IgD-negative memory B cell (primary cell): ENCODE measurements around the gene TRAPPC11. TPM values are rescaled to one million over a fixed set of nuclear protein-coding genes. Genes with fewer than 3 reads are reported as not detected.
"Not testable (repeated sequence)": the region's sequence is repeated elsewhere in the genome, so short reads cannot be mapped to it uniquely, and the experiment has no call there.

Source experiments
- H3K27ac Mint-ChIP-seq, 3 donors: one replicate each; pipeline ENCODE4 v1.8.0; 2020 to 2022; ENCODE audit warnings: mild to moderate bottlenecking in 3 of 3, mixed read lengths in 3 of 3, moderate library complexity in 1 of 3
- H3K27me3 Mint-ChIP-seq: one replicate; pipeline ENCODE4 v1.8.0; 2021; ENCODE audit warnings: mixed read lengths
- H3K36me3 Mint-ChIP-seq: one replicate; pipeline ENCODE4 v1.8.0; 2020; ENCODE audit warnings: mild to moderate bottlenecking, mixed read lengths
- H3K4me1 Mint-ChIP-seq, 3 donors: one replicate each; pipeline ENCODE4 v1.8.0; 2020 to 2022; ENCODE audit warnings: mixed read lengths in 3 of 3, mild to moderate bottlenecking in 1 of 3
- H3K4me3 Mint-ChIP-seq, 4 donors: one replicate each; pipeline ENCODE4 v1.8.0; 2020 to 2022; ENCODE audit warnings: mild to moderate bottlenecking in 4 of 4, mixed read lengths in 4 of 4, moderate library complexity in 3 of 4
- H3K9me3 Mint-ChIP-seq, 3 donors: one replicate each; pipeline ENCODE4 v1.8.0; 2020 to 2021; ENCODE audit warnings: mixed read lengths in 3 of 3, mild to moderate bottlenecking in 1 of 3
- polyA plus RNA-seq: library from polyadenylated mRNA; unstranded; fragments of 300-500 nt; fragmentation: Illumina TruSeq; gene quantifications from one replicate; pipeline ENCODE4 v1.2.3, GENCODE V29; 2021

Gene TRAPPC11
- polyA plus RNA-seq, 1 donor from 2014 or later, result 19.5 TPM

DNA sequence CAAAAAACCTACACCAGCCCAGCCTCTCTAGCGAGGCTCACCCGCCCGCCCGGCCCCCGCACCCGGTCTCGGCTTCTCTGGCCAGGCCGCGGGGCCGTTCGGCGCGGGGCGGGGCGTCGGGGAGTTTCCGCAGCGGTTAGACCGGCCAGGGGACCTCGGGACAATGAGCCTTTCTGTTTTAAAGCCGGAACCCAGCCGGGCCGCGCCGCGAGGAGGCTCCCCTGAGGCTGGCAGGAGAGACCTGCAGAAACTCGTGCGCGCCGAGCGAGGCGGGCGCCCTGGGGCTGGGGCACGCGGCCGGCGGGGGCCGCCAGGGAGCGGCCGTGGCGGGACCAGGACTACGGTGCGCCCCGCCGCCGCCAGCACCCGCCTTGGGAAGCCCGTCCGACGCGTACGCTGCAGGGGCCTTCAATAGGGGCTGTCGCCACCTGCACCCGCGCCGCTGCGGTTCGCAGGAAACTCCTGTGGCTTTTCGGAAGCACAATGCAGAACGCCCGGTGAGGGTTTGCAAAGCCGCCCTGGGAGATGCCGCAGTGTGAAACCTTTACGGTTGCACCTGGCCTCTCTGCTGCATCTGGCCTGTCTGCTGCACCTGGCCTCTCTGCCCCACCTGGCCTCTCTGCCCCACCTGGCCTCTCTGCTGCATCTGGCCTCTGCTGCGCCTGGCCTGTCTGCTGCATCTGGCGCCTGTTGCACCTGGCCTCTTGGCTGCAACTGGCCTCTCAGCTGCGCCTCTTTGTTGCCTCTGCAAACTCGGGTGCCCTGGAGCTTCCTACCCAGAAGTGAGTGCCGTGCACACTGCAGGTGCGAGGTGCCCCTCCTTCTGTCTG lies 63.9 kb downstream of the TRAPPC11 start:
- Mint-ChIP-seq H3K4me1 (peaks cover 12 to 15% (median 13%) of the 10 kb centered on the region in 3 donors), H3K27me3 (peaks cover 8% of the 10 kb centered on the region), H3K4me3 (peak overlapping the region; percentile 85 to 94 (median 92)), H3K36me3 (no peaks in the 10 kb centered on the region), H3K27ac (peak overlapping the region; percentile 86 to 99 (median 89)), H3K9me3 (peaks cover 0 to 3% (median 0%) of the 10 kb centered on the region in 3 donors)

- peaks cover 10% of the 10 kb centered on the region for H3K27me3 Mint-ChIP-seq
- no peaks in the 10 kb centered on the region for H3K36me3 Mint-ChIP-seq
- H3K4me1 Mint-ChIP-seq, result peaks cover 12 to 15% (median 13%) of the 10 kb centered on the region in 3 donors
- H3K9me3 Mint-ChIP-seq, result peaks cover 0 to 3% (median 0%) of the 10 kb centered on the region in 3 donors
- H3K4me3 Mint-ChIP-seq, result peak overlapping the region; percentile 79 to 94 (median 86)
- peak overlapping the region in 2 of 3 donors; percentile 89 to 99 for H3K27ac Mint-ChIP-seq
These were observed 64.6 kb downstream of the TRAPPC11 start for GRCh38 chr4:183723561-183724228.

GRCh38 chr4:183725585-183725984 lies 66.5 kb downstream of the TRAPPC11 start:
- Mint-ChIP-seq H3K27me3 (peaks cover 20% of the 10 kb centered on the region), H3K4me1 (peaks cover 12 to 15% (median 13%) of the 10 kb centered on the region in 3 donors)
- not testable (repeated sequence) for H3K9me3 Mint-ChIP-seq, H3K4me3 Mint-ChIP-seq, H3K27ac Mint-ChIP-seq, H3K36me3 Mint-ChIP-seq

DNA sequence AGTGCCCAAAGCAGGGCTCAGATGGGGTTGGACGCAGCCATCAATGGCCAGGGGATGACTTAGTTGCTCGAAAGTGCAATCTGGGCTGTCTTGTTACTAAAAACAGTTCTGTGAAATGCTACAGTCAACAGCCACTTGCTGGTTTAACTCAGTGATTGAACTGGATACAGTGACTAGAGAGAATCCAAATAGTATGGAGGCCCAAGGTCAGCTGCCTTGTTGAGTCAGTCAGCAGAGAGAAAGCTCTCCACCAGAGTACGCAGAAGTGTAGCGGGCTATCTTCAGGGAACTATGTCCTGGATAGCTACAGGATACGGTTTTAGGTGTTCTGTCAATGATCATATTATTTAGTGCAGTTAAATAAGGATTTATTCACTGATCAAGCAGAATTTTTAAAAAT lies 68.4 kb downstream of the TRAPPC11 start:
- H3K27me3 Mint-ChIP-seq, result peaks cover 20% of the 10 kb centered on the region
- H3K4me3 Mint-ChIP-seq, result peak overlapping the region in 1 of 4 donors; percentile 24
- peaks cover 6 to 10% (median 9%) of the 10 kb centered on the region in 3 donors for H3K4me1 Mint-ChIP-seq
- H3K36me3 Mint-ChIP-seq, result no peaks in the 10 kb centered on the region
- no peaks in the 10 kb centered on the region for H3K9me3 Mint-ChIP-seq
- peak overlapping the region in 1 of 3 donors; percentile 33 for H3K27ac Mint-ChIP-seq

GRCh38 chr4:183728223-183729068 lies 69.4 kb downstream of the TRAPPC11 start:
- Mint-ChIP-seq H3K4me3 (no peak overlapping the region), H3K27ac (no peak overlapping the region), H3K9me3 (no peaks in the 10 kb centered on the region), H3K36me3 (no peaks in the 10 kb centered on the region), H3K27me3 (peaks cover 26% of the 10 kb centered on the region), H3K4me1 (peaks cover 3 to 7% (median 6%) of the 10 kb centered on the region in 3 donors)

GRCh38 chr4:183729069-183729406 lies 69.9 kb downstream of the TRAPPC11 start:
- Mint-ChIP-seq H3K4me1 (peaks cover 0 to under 1% (median under 1%) of the 10 kb centered on the region in 3 donors), H3K4me3 (no peak overlapping the region), H3K27ac (no peak overlapping the region), H3K27me3 (peaks cover 26% of the 10 kb centered on the region), H3K36me3 (peaks cover 2% of the 10 kb centered on the region), H3K9me3 (no peaks in the 10 kb centered on the region)

DNA sequence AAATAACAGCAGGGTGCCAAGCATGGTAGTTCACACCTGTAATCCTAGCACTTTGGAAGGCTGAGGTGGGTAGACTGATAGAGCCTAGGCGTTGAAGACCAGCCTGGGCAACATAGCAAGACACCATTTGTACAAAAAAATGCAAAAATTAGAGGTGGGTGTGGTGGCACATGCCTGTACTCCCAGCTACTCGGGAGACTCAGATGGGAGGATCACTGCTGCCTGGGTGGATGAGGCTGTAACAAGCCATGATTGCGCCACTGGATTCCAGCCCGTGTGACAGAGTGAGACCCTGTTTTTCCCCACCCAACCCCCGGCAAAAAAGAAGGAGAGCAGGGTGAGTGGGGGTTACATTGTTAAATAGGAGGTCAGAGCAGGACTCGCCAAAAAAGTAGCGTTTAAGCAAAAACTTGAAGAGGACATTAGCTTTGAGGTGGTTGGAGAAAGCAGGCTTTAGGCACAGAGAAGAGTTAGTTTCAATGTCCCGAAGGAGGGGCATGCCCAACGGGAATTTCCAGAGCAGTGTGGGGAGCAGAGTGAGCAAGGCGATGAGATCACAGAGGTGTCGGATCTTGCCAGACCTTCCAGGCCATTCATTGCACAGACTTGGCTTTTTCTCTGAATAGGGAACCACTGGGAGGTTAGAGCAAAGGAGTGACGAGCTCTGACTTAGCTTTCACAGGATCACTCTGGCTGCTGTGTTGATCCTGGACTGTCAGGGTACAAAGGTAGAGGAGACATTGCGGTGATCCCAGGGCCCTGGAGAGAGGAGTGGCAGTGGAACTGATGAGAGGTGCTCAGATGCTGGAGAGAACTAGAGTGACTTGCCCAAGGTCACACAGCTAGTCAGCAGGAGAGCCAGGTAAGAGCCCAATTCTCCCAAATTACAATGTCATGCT lies 70.6 kb downstream of the TRAPPC11 start:
- Mint-ChIP-seq H3K4me3 (no peak overlapping the region), H3K27ac (no peak overlapping the region), H3K36me3 (peaks cover 2% of the 10 kb centered on the region), H3K27me3 (peaks cover 26% of the 10 kb centered on the region), H3K4me1 (no peaks in the 10 kb centered on the region), H3K9me3 (no peaks in the 10 kb centered on the region)

GRCh38 chr4:183732296-183732695 lies 73.2 kb downstream of the TRAPPC11 start:
- Mint-ChIP-seq H3K4me1 (no peaks in the 10 kb centered on the region), H3K27ac (no peak overlapping the region), H3K36me3 (peaks cover 2% of the 10 kb centered on the region), H3K27me3 (peaks cover 26% of the 10 kb centered on the region), H3K9me3 (no peaks in the 10 kb centered on the region), H3K4me3 (no peak overlapping the region)

DNA sequence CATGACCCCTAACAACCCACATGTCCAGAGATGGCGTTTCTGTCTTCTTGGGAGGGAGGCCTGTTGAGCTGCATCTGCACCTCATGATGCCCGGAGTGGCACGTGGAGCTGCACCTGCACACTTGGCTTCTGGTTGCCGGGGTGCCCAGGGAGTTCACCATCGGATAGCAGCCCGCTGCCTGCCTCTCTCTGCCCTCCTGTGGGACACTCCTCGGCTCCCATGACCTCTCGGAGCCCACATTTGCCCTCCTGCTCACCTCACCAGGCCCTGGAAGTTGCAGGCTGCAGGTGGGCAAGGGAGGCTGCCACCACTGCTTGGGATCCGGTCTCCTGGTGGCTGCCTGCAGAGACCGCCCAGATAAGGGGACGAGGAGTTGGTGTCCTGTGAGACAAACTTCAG lies 74.1 kb downstream of the TRAPPC11 start:
- Mint-ChIP-seq H3K27me3 (peaks cover 18% of the 10 kb centered on the region), H3K4me1 (no peaks in the 10 kb centered on the region)

DNA sequence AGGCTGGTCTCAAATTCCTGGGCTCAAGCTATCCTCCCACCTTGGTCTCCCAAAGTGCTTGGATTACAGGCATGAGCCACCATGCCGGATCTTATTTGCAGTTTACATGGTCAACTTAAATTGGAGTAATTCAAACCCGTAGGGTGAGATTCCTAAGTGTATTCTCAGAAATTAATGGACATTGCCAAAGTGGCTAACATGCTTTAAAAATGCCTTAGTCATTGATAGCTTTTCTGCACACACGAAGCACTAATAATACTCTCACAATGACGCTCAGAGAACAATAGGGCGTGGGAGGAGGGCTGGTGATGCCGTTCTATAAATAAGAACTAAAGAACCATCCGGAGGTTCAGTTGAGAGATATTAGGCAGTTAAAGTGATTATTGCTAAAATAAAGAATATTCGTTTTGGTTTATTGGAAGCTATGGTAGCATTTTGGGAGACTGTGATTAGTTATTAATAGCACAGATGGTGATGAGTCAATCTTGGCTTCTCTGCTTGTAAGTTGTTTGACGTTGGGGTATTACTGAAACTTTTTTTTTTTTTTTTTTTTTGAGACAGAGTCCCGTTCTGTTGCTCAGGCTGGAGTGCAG lies 79.1 kb downstream of the TRAPPC11 start:
- H3K27ac Mint-ChIP-seq, result no peak overlapping the region
- peaks cover 0 to 1% (median 0%) of the 10 kb centered on the region in 3 donors for H3K9me3 Mint-ChIP-seq
- no peak overlapping the region for H3K4me3 Mint-ChIP-seq
- H3K36me3 Mint-ChIP-seq, result peaks cover 2% of the 10 kb centered on the region
- peaks cover 2% of the 10 kb centered on the region for H3K27me3 Mint-ChIP-seq
- no peaks in the 10 kb centered on the region for H3K4me1 Mint-ChIP-seq

More for the DNA sequence above, 74.1 kb downstream of the TRAPPC11 start:
- Mint-ChIP-seq H3K36me3 (peaks cover 2% of the 10 kb centered on the region), H3K4me3 (no peak overlapping the region), H3K9me3 (no peaks in the 10 kb centered on the region), H3K27ac (no peak overlapping the region)

- peaks cover 0 to 1% (median 0%) of the 10 kb centered on the region in 3 donors for H3K9me3 Mint-ChIP-seq
- H3K27ac Mint-ChIP-seq, result no peak overlapping the region
- H3K27me3 Mint-ChIP-seq, result peaks cover under 1% of the 10 kb centered on the region
- peaks cover 2% of the 10 kb centered on the region for H3K36me3 Mint-ChIP-seq
- no peak overlapping the region for H3K4me3 Mint-ChIP-seq
- H3K4me1 Mint-ChIP-seq, result no peaks in the 10 kb centered on the region
These were observed 79.9 kb downstream of the TRAPPC11 start for GRCh38 chr4:183738961-183739360.

DNA sequence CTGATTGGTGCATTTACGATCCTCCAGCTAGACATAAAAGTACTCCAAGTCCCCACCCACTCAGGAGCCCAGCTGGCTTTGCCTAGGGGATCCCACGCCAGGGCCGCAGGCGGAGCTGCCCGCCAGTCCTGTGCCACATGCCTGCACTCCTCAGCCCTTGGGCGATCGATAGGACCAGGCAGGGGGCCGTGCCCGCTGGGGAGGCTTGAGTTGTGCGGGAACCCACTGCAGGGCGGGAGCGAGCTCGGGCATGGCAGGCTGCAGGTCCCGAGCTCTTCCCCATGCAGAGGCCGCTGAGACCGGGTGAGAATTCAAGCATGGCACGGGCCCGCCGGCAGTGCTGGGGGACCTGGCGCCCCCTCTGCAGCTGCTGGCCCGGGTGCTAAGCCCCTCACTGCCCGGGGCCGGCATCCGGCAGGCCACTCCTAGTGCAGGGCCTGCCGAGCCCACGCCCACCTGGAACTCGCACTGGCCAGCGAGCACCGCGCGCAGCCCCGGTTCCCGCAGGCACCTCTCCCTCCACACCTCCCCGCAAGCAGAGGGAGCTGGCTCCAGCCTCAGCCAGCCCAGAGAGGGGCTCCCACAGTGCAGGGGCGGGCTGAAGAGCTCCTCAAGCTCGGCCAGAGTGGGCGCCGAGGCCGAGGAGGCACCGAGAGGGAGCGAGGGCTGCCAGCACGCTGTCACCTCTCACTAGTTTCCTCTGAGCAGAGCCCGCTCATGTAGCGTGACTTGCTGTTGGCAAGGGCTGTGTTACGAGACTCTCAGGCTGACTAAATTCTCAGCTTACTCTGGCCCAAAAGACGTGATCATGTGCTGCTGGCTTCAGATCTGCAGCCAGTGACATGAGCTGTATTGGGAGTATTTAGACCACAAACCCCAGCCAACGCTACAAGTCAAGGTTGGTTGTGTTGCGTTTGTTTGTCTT lies 87.5 kb downstream of the TRAPPC11 start:
- Mint-ChIP-seq H3K4me3 (no peak overlapping the region), H3K27ac (no peak overlapping the region), H3K4me1 (no peaks in the 10 kb centered on the region), H3K27me3 (peaks cover 2% of the 10 kb centered on the region), H3K9me3 (peaks cover 0 to 6% (median 0%) of the 10 kb centered on the region in 3 donors), H3K36me3 (peaks cover 2% of the 10 kb centered on the region)

DNA sequence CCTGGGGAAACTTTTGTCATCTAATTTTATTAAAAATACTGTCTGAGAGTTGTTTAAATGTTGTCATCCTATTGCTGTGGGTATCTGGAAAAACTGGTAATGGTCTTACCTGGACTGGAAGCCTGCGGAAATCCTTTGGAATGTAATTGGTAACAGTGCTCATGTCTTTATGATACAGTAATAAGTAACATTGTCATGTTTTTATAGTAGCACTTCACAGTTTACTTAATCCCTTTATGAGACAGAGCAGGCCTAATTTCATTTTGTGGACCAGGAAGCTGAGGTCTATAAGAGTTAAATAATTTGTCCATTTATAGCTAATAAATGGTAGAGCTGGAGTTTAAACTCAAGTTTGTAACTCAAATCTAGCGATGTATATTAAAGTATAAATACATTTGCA lies 88.3 kb downstream of the TRAPPC11 start:
- H3K9me3 Mint-ChIP-seq, result peaks cover 0 to 6% (median 0%) of the 10 kb centered on the region in 3 donors

More for the DNA sequence above, 88.3 kb downstream of the TRAPPC11 start:
- Mint-ChIP-seq H3K27me3 (peaks cover 2% of the 10 kb centered on the region), H3K27ac (no peak overlapping the region), H3K36me3 (peaks cover 2% of the 10 kb centered on the region), H3K4me3 (no peak overlapping the region), H3K4me1 (no peaks in the 10 kb centered on the region)
